HG03060 (cell line): Measurements from ENCODE around the gene ADRA2B.
"Not testable (repeated sequence)": the region's sequence is repeated elsewhere in the genome, so short reads cannot be mapped to it uniquely, and the experiment has no call there.

Experiments used
- ATAC-seq: cut with Tn5 transposase; IDR thresholded peaks from one replicate; pipeline ENCODE4 v1.9.1; 2021; ENCODE audit warnings: low read depth, moderate number of reproducible peaks; ENCODE audit not compliant: unreplicated experiment

Gene ADRA2B

GRCh38 chr2:96116424-96116878, at the start of gene ADRA2B:
Gene ADRA2B (minus strand): TSS chr2:96116571. CDS start chr2:96116149, 422 bp downstream.
- ATAC-seq = no peak

GRCh38 chr2:96164459-96165184, 48.3 kb upstream of the ADRA2B start:
- peak; percentile 55 for ATAC-seq

GRCh38 chr2:96163768-96164429, 47.5 kb upstream of the ADRA2B start:
- ATAC-seq = peak; percentile 30

GRCh38 chr2:96163415-96163767, 47.0 kb upstream of the ADRA2B start:
- ATAC-seq = no peak

GRCh38 chr2:96161898-96162297, 45.5 kb upstream of the ADRA2B start:
- no peak for ATAC-seq

- ATAC-seq = not testable (repeated sequence)
Observed at GRCh38 chr2:96160366-96160765, 44.0 kb upstream of the ADRA2B start.

- no peak for ATAC-seq
Observed at GRCh38 chr2:96159084-96159830, 42.9 kb upstream of the ADRA2B start.

- ATAC-seq = no peak
Observed at GRCh38 chr2:96158554-96158940, 42.2 kb upstream of the ADRA2B start.

- peak; percentile 37 for ATAC-seq
Observed at GRCh38 chr2:96157649-96158553, 41.5 kb upstream of the ADRA2B start.

- ATAC-seq = peak; percentile 33
Observed at GRCh38 chr2:96156926-96157648, 40.7 kb upstream of the ADRA2B start.

- no peak for ATAC-seq
Observed at GRCh38 chr2:96156011-96156820, 39.8 kb upstream of the ADRA2B start.

- no peak for ATAC-seq
Observed at GRCh38 chr2:96154506-96155380, 38.4 kb upstream of the ADRA2B start.

GRCh38 chr2:96153991-96154431, 37.6 kb upstream of the ADRA2B start:
- no peak for ATAC-seq

- no peak for ATAC-seq
Observed at GRCh38 chr2:96153291-96153713, 36.9 kb upstream of the ADRA2B start.

GRCh38 chr2:96152304-96153161, 36.2 kb upstream of the ADRA2B start:
- no peak for ATAC-seq

- ATAC-seq = no peak
Observed at GRCh38 chr2:96151595-96152303, 35.4 kb upstream of the ADRA2B start.
